Kidney (tissue), 14 donors: ENCODE measurements around the gene ELN. TPM values are rescaled to one million over a fixed set of nuclear protein-coding genes. Genes with fewer than 3 reads are reported as not detected.

ENCODE experiments used
- DNase-seq, 5 donors: peaks; one replicate each; pipeline ENCODE4 v3.0.0-alpha.2; 2013 to 2020
- FAIRE-seq: peaks from 2 replicates; lab custom pipeline; 2012; peaks lifted over from hg19 to GRCh38; lab: Jason Lieb, UNC
- H3K27ac ChIP-seq, 2 donors: one replicate each; pipeline ENCODE4 v1.7.0; 2013; ENCODE audit warnings: low read depth in 2 of 2, low read length in 2 of 2, inconsistent platforms in 1 of 2
- H3K27me3 ChIP-seq: one replicate; pipeline ENCODE4 v1.7.1; 2013; ENCODE audit warnings: low read length, inconsistent platforms; ENCODE audit not compliant: control insufficient read depth, insufficient read depth
- H3K36me3 ChIP-seq, 3 donors: one replicate each; pipeline versions ENCODE4 v1.7.0 to v1.7.1; 2013; ENCODE audit warnings: low read length in 3 of 3, control low read depth in 1 of 3, inconsistent platforms in 1 of 3; ENCODE audit not compliant: insufficient read depth in 3 of 3, control insufficient read depth in 2 of 3
- H3K4me1 ChIP-seq, 3 donors: one replicate each; pipeline versions ENCODE4 v1.7.0 to v1.7.1; 2013; ENCODE audit warnings: low read length in 3 of 3, inconsistent platforms in 1 of 3, low read depth in 1 of 3; ENCODE audit not compliant: control insufficient read depth in 2 of 3, insufficient read depth in 2 of 3
- H3K4me3 ChIP-seq, 3 donors: one replicate each; pipeline versions ENCODE4 v1.7.0 to v1.8.1; 2013; ENCODE audit warnings: low read length in 3 of 3, control low read depth in 1 of 3, inconsistent platforms in 1 of 3
- H3K9ac ChIP-seq, 3 donors: one replicate each; pipeline versions ENCODE4 v1.7.0 to v1.7.1; 2013; ENCODE audit warnings: low read length in 3 of 3, control low read depth in 1 of 3, inconsistent platforms in 1 of 3
- H3K9me3 ChIP-seq, 3 donors: one replicate each; pipeline versions ENCODE4 v1.7.0 to v1.7.1; 2013; ENCODE audit warnings: low read length in 3 of 3, control low read depth in 1 of 3, inconsistent platforms in 1 of 3; ENCODE audit not compliant: control insufficient read depth in 2 of 3, insufficient read depth in 1 of 3
- intact Hi-C: fragments of 100-400 bp; cut with DNase I; formaldehyde crosslinking; loops from one replicate; pipeline ENCODE4 v1.11.1; 2022
- polyA plus RNA-seq: library from polyadenylated mRNA; stranded (reverse); fragments of 350-450 nt; fragmentation: Illumina TruSeq; extraction: RNeasy Lipid Tissue Mini Kit (QIAGEN cat#74804); gene quantifications from one replicate; pipeline ENCODE4 v1.2.3, GENCODE V29; 2014; ENCODE audit warnings: low read depth, low replicate concordance; ENCODE audit not compliant: insufficient read depth
- total RNA-seq: library from RNA; stranded (reverse); fragmentation: NEBNext Ultra II Directional; extraction: Animal tissue kit (Norgen Biotek cat#: 25700); gene quantifications from one replicate; pipeline ENCODE4 v1.2.1, GENCODE V29; 2021
- TF ChIP-seq, protein P1 (sequence below): IDR thresholded peaks from 3 replicates; pipeline ENCODE4 v1.5.1; 2012; ENCODE audit warnings: mild to moderate bottlenecking, moderate library complexity, borderline replicate concordance; ENCODE audit not compliant: insufficient read depth; ENCODE audit errors: extremely low read depth
- donor health status: control.
- donor health status: control.
- donor health status: control.
- donor health status: control.
- donor health status: control.
- donor health status: DM: yes; HTN: yes; CAD: no.
- donor health status: Normal renal cell carcinoma (clear cell type).

The ELN gene
- total and polyA plus RNA-seq, 2 donors from 2014 or later = 14.9 to 44.8 TPM

DNA sequence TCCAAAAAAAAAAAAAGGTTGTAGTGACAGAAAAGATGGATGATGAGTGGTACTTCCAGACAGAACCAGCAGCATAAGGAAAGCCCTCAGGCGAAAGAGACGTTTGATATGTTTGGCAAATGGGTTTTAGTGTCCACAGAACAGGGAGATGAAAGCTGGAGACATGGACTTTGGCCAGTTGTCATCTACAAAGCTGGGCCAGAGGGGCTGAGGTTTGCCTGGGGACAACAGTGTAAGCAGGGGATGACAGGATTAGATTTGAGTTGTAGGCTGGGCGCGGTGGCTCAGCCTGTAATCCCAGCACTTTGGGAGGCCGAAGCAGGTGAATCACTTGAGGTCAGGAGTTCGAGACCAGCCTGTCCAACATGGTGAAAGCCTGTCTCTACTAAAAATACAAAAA is 47.8 kb upstream of the ELN start:
- TF ChIP-seq, protein P1, sequence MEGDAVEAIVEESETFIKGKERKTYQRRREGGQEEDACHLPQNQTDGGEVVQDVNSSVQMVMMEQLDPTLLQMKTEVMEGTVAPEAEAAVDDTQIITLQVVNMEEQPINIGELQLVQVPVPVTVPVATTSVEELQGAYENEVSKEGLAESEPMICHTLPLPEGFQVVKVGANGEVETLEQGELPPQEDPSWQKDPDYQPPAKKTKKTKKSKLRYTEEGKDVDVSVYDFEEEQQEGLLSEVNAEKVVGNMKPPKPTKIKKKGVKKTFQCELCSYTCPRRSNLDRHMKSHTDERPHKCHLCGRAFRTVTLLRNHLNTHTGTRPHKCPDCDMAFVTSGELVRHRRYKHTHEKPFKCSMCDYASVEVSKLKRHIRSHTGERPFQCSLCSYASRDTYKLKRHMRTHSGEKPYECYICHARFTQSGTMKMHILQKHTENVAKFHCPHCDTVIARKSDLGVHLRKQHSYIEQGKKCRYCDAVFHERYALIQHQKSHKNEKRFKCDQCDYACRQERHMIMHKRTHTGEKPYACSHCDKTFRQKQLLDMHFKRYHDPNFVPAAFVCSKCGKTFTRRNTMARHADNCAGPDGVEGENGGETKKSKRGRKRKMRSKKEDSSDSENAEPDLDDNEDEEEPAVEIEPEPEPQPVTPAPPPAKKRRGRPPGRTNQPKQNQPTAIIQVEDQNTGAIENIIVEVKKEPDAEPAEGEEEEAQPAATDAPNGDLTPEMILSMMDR = no peak
- H3K27me3 ChIP-seq = no peaks in the 10 kb centered on the region
- no peaks in the 10 kb centered on the region for H3K9me3 ChIP-seq
- intact Hi-C loops = no loop called here
- no peaks in the 10 kb centered on the region for H3K36me3 ChIP-seq
- peak in 2 of 5 donors; percentile 11 to 12 for DNase-seq
- FAIRE-seq = no peak
- H3K4me1 ChIP-seq = peaks cover 0 to 10% (median 6%) of the 10 kb centered on the region in 3 donors
- no peak overlapping the region for H3K4me3 ChIP-seq
- H3K27ac ChIP-seq = no peak overlapping the region
- no peak overlapping the region for H3K9ac ChIP-seq

DNA sequence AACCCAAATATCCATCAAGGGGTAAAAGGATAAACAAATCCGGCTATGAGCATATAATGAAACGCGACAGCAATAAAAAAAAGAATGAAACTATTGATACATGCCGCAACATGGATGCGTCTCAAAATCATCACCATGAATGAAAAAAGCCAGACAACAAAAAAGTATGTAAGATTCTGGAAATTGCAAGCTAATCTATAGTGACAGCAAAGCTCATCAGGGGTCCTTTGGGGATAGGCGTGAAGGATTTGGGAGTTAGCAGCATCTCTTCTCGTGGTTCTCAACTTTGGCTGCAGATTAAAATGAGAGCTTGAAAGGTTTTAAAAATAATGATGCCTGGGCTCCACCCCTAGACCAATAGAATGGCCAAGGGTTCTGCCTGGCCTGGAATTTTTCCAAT is 46.0 kb upstream of the ELN start:
- H3K4me1 ChIP-seq = peaks cover 0 to 10% (median 4%) of the 10 kb centered on the region in 3 donors

DNA sequence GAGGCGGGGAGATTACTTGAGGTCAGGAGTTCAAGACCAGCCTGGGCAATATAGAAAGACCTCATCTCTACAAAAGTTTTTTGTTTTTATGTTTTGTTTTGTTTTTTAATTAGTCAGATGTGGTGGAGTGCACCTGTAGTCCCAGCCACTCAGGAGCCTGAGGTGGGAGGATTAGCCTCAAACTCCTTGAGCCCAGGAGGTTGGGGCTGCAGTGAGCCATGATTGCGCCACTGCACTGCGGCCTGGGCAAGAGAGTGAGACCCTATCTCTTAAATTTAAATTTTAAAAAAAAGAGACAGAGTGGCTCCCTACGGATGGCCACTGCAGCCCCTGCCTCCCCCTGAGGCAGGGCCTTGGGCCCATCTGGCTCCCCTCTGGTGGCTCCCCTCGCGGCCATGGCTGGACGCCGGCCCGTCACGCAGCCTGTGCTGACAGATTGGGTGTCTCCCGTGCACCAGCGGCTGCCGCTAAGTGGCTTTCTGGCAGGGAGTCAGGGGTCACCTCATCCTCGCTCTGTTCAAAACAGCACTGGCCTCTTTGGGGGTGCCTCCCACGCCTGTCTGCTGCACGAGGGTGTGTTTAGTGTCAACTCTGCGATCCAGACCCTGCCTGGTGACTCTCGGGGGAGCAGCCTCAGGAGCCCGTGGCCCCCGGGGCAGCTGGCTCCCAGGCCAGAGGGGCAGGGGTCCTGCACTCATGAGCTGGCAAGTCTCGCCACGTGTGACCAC is 44.4 kb upstream of the ELN start:
- Histone ChIP-seq H3K9ac (no peak overlapping the region), H3K27me3 (no peaks in the 10 kb centered on the region), H3K4me3 (no peak overlapping the region), H3K9me3 (no peaks in the 10 kb centered on the region), H3K4me1 (peaks cover 0 to 6% (median 0%) of the 10 kb centered on the region in 3 donors), H3K36me3 (no peaks in the 10 kb centered on the region), H3K27ac (no peak overlapping the region)
- TF ChIP-seq, protein P1 = no peak
- DNase-seq = peak; percentile 48 to 83 (median 68)
- intact Hi-C loops = no loop called here
- FAIRE-seq = no peak

More for the DNA sequence above, 46.0 kb upstream of the ELN start:
- FAIRE-seq (no peak), DNase-seq (no peak)
- Histone ChIP-seq H3K27me3 (no peaks in the 10 kb centered on the region), H3K36me3 (no peaks in the 10 kb centered on the region), H3K9me3 (no peaks in the 10 kb centered on the region), H3K9ac (no peak overlapping the region), H3K27ac (no peak overlapping the region), H3K4me3 (no peak overlapping the region)
- TF ChIP-seq, protein P1 = no peak
- intact Hi-C loops = no loop called here
